ENCODE data around the gene SALL2.

SALL2 gene

GRCh38 chr14:21525962-21526671 lies at the start of gene SALL2:
Gene SALL2 (minus strand): TSS chr14:21526346. CDS start chr14:21526127, 219 bp downstream.
- peak; percentile 78 for DNase-seq (ENCODE audit: low spot score)

GRCh38 chr14:21575661-21576060 lies 49.5 kb upstream of the SALL2 start:
- TF ChIP-seq CTCF (IDR thresholded peaks at IDR 0.05; ENCODE audit: extremely low read depth, missing control alignments), result no peak

More at GRCh38 chr14:21525962-21526671, at the start of gene SALL2:
- TF ChIP-seq CTCF (IDR thresholded peaks at IDR 0.05; ENCODE audit: extremely low read depth, missing control alignments), result no peak

GRCh38 chr14:21572604-21573003 lies 46.5 kb upstream of the SALL2 start:
- no peak for TF ChIP-seq CTCF (IDR thresholded peaks at IDR 0.05; ENCODE audit: extremely low read depth, missing control alignments)
- DNase-seq (ENCODE audit: low spot score), result no peak

More at GRCh38 chr14:21575661-21576060, 49.5 kb upstream of the SALL2 start:
- no peak for DNase-seq (ENCODE audit: low spot score)

GRCh38 chr14:21558703-21559170 lies 32.6 kb upstream of the SALL2 start:
- no peak for DNase-seq (ENCODE audit: low spot score)
- no peak for TF ChIP-seq CTCF (IDR thresholded peaks at IDR 0.05; ENCODE audit: extremely low read depth, missing control alignments)

- peak; percentile 39 for TF ChIP-seq CTCF (IDR thresholded peaks at IDR 0.05; ENCODE audit: extremely low read depth, missing control alignments)
- DNase-seq (ENCODE audit: low spot score), result peak; percentile 67
Measured at GRCh38 chr14:21557084-21557901, 31.1 kb upstream of the SALL2 start.

GRCh38 chr14:21556378-21557083 lies 30.4 kb upstream of the SALL2 start:
- DNase-seq (ENCODE audit: low spot score), result no peak
- TF ChIP-seq CTCF (IDR thresholded peaks at IDR 0.05; ENCODE audit: extremely low read depth, missing control alignments), result no peak

Data from GM20000 (cell line).